HG03045 (cell line): ENCODE data around the gene MRPL21.
"Not testable (repeated sequence)": the region's sequence is repeated elsewhere in the genome, so short reads cannot be mapped to it uniquely, and the experiment has no call there.

Experiments
- ATAC-seq: cut with Tn5 transposase; IDR thresholded peaks from one replicate; pipeline ENCODE4 v1.9.1; 2021; ENCODE audit warnings: mild to moderate bottlenecking, moderate library complexity; ENCODE audit not compliant: unreplicated experiment

MRPL21 gene

GRCh38 chr11:68914761-68915160 lies 11.1 kb upstream of the MRPL21 start:
- ATAC-seq: no peak

GRCh38 chr11:68913188-68913587 lies 9.6 kb upstream of the MRPL21 start:
- ATAC-seq: no peak

GRCh38 chr11:68912254-68912653 lies 8.6 kb upstream of the MRPL21 start:
- ATAC-seq: no peak

- ATAC-seq: no peak
Measured at GRCh38 chr11:68911731-68912130, 8.1 kb upstream of the MRPL21 start.

GRCh38 chr11:68910965-68911364 lies 7.3 kb upstream of the MRPL21 start:
- ATAC-seq: no peak

GRCh38 chr11:68908273-68908672 lies 4.6 kb upstream of the MRPL21 start:
- no peak for ATAC-seq

- no peak for ATAC-seq
Measured at GRCh38 chr11:68905421-68906360, 2.1 kb upstream of the MRPL21 start.

GRCh38 chr11:68904248-68904847 lies 716 bp upstream of the MRPL21 start:
- peak; percentile 17 for ATAC-seq

GRCh38 chr11:68900835-68901381 lies 2.7 kb downstream of the MRPL21 start:
- no peak for ATAC-seq

GRCh38 chr11:68897441-68897840 lies 6.2 kb downstream of the MRPL21 start:
- no peak for ATAC-seq

- ATAC-seq: no peak
Measured at GRCh38 chr11:68896171-68896959, 7.3 kb downstream of the MRPL21 start.

GRCh38 chr11:68893282-68893681 lies 10.3 kb downstream of the MRPL21 start:
- no peak for ATAC-seq

- no peak for ATAC-seq
Measured at GRCh38 chr11:68892576-68892975, 11.1 kb downstream of the MRPL21 start.

- ATAC-seq: no peak
Measured at GRCh38 chr11:68891351-68891948, 12.2 kb downstream of the MRPL21 start.

- no peak for ATAC-seq
Measured at GRCh38 chr11:68890490-68891231, 13.0 kb downstream of the MRPL21 start.

- ATAC-seq: no peak
Measured at GRCh38 chr11:68889948-68890446, 13.6 kb downstream of the MRPL21 start.

- ATAC-seq: not testable (repeated sequence)
Measured at GRCh38 chr11:68884827-68885226, 18.8 kb downstream of the MRPL21 start.

GRCh38 chr11:68882391-68882790 lies 21.2 kb downstream of the MRPL21 start:
- ATAC-seq: no peak

GRCh38 chr11:68881320-68881719 lies 22.3 kb downstream of the MRPL21 start:
- no peak for ATAC-seq

GRCh38 chr11:68880851-68881250 lies 22.8 kb downstream of the MRPL21 start:
- no peak for ATAC-seq
